ENCODE measurements around the gene BRF1. TPM values are rescaled to one million over a fixed set of nuclear protein-coding genes. Genes with fewer than 3 reads are reported as not detected.

The BRF1 gene
- total RNA-seq, 1 experiment from 2014 or later: 50.2 TPM

- no peak for DNase-seq (ENCODE audit: low spot score)
Observed at GRCh38 chr14:105240811-105241576, 59.8 kb downstream of the BRF1 start.

GRCh38 chr14:105229099-105229655 lies 71.6 kb downstream of the BRF1 start:
- no peak for DNase-seq (ENCODE audit: low spot score)

GRCh38 chr14:105228562-105228961 lies 72.2 kb downstream of the BRF1 start:
- no peak for DNase-seq (ENCODE audit: low spot score)

- no peak for DNase-seq (ENCODE audit: low spot score)
Observed at GRCh38 chr14:105227346-105227745, 73.5 kb downstream of the BRF1 start.

- DNase-seq (ENCODE audit: low spot score): no peak
Observed at GRCh38 chr14:105226198-105226597, 74.6 kb downstream of the BRF1 start.

- no peak for DNase-seq (ENCODE audit: low spot score)
Observed at GRCh38 chr14:105224845-105225570, 75.8 kb downstream of the BRF1 start.

GRCh38 chr14:105223770-105224544 lies 76.8 kb downstream of the BRF1 start:
- DNase-seq (ENCODE audit: low spot score): no peak

GRCh38 chr14:105223260-105223659 lies 77.5 kb downstream of the BRF1 start:
- DNase-seq (ENCODE audit: low spot score): no peak

- DNase-seq (ENCODE audit: low spot score): no peak
Observed at GRCh38 chr14:105221598-105222178, 79.1 kb downstream of the BRF1 start.

GRCh38 chr14:105220699-105221597 lies 79.9 kb downstream of the BRF1 start:
- no peak for DNase-seq (ENCODE audit: low spot score)

- no peak for DNase-seq (ENCODE audit: low spot score)
Observed at GRCh38 chr14:105219753-105220152, 81.0 kb downstream of the BRF1 start.

- DNase-seq (ENCODE audit: low spot score): no peak
Observed at GRCh38 chr14:105219043-105219612, 81.7 kb downstream of the BRF1 start.

GRCh38 chr14:105218611-105219010 lies 82.2 kb downstream of the BRF1 start:
- DNase-seq (ENCODE audit: low spot score): no peak

- DNase-seq (ENCODE audit: low spot score): no peak
Observed at GRCh38 chr14:105217774-105218173, 83.0 kb downstream of the BRF1 start.

- DNase-seq (ENCODE audit: low spot score): no peak
Observed at GRCh38 chr14:105216490-105217247, 84.1 kb downstream of the BRF1 start.

- no peak for DNase-seq (ENCODE audit: low spot score)
Observed at GRCh38 chr14:105215602-105216001, 85.2 kb downstream of the BRF1 start.

GRCh38 chr14:105214324-105214915 lies 86.4 kb downstream of the BRF1 start:
- no peak for DNase-seq (ENCODE audit: low spot score)

GRCh38 chr14:105213361-105213760 lies 87.4 kb downstream of the BRF1 start:
- DNase-seq (ENCODE audit: low spot score): no peak
